ENCODE results near the gene SYT5. TPM values are rescaled to one million over a fixed set of nuclear protein-coding genes. Genes with fewer than 3 reads are reported as not detected.

The SYT5 gene
- total and polyA plus RNA-seq, 9 of the 15 experiments (the other 6 are each of a cell fraction or from before 2014, with no cell fraction given), result 1.3 to 20.9 (median 8.8) TPM

- TF ChIP-seq ZNF740 (CRISPR knock-in tag; IDR thresholded peaks at IDR 0.05) (0 out of 2 replicates have a peak, but pooled peaks have one; percentile 55), ZNF740 (tag; IDR thresholded peaks at IDR 0.05) (no peak), TFE3 (CRISPR knock-in tag; IDR thresholded peaks at IDR 0.05) (no peak), GATAD2A (IDR thresholded peaks at IDR 0.05) (no peak), ZHX1 (conservative IDR thresholded peaks at IDR 0.05; ENCODE audit: low read length) (no peak), ZBTB33 (CRISPR knock-in tag; IDR thresholded peaks at IDR 0.05) (peak; percentile 86), RBBP5 (IDR thresholded peaks at IDR 0.05; ENCODE audit: borderline replicate concordance, insufficient read depth, low read length, poor library complexity, severe bottlenecking) (no peak), CREM (IDR thresholded peaks at IDR 0.05; ENCODE audit: low read depth) (peak; percentile 58), SREBF2 (CRISPR knock-in tag; IDR thresholded peaks at IDR 0.05) (no peak), ZNF609 (CRISPR knock-in tag; IDR thresholded peaks at IDR 0.05; ENCODE audit: borderline replicate concordance) (no peak), NRF1 (conservative IDR thresholded peaks at IDR 0.05 in 1 of 2, IDR thresholded peaks at IDR 0.05 in 1 of 2) (peak; percentile 57 to 66; a peak in 3 of 4 replicates), ETV5 (CRISPR knock-in tag; IDR thresholded peaks at IDR 0.05; ENCODE audit: low read depth) (peak; percentile 58; the same call in 1 of the 2 replicates), ZZZ3 (IDR thresholded peaks at IDR 0.05) (no peak)
These were observed at the start of gene SYT5 (continued) for GRCh38 chr19:55179606-55180484.
